HG03060 (cell line): Measurements from ENCODE around the gene RUNX3.
A peak's percentile ranks its signal among the peaks of the same experiment; 100 is the strongest.

Experiments used
- ATAC-seq: cut with Tn5 transposase; IDR thresholded peaks from one replicate; pipeline ENCODE4 v1.9.1; 2021; ENCODE audit warnings: low read depth, moderate number of reproducible peaks; ENCODE audit not compliant: unreplicated experiment

Gene RUNX3

DNA sequence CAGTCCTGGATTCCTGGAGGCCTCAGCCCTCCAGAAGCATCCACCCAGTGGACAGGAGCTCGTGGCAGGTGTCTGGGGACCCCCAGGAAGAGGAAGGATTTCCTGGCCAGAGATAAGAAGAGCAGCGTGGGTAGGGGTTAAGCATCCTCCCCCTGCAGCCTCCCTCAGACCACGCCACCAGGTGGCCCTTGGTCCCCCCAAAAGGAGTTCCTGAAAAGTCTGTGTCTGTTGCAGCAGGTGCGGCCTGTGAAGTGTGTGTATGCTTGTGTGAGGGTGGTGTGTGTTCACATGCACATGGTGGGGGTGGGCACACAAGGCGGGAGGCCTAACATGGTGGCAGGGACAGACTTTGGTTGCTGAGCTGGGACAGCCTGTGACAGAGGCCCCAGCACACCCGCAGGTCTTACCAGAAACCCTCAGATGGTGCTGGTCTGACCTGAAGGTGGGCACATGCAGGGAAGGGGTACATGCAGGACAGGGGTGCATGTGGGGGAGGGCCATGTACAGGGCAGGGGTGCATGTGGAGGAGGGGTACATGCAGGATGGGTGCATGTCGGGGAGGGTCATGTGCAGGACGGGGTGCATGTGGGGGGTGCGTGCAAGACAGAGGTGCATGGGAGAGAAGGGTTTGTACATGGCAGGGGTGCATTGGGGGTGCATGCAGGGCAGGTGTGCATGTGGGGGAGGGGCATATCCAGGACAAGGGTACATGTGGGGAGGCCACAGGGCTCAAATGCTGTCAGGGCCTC lies 18.2 kb upstream of the RUNX3 start:
- ATAC-seq = no peak

DNA sequence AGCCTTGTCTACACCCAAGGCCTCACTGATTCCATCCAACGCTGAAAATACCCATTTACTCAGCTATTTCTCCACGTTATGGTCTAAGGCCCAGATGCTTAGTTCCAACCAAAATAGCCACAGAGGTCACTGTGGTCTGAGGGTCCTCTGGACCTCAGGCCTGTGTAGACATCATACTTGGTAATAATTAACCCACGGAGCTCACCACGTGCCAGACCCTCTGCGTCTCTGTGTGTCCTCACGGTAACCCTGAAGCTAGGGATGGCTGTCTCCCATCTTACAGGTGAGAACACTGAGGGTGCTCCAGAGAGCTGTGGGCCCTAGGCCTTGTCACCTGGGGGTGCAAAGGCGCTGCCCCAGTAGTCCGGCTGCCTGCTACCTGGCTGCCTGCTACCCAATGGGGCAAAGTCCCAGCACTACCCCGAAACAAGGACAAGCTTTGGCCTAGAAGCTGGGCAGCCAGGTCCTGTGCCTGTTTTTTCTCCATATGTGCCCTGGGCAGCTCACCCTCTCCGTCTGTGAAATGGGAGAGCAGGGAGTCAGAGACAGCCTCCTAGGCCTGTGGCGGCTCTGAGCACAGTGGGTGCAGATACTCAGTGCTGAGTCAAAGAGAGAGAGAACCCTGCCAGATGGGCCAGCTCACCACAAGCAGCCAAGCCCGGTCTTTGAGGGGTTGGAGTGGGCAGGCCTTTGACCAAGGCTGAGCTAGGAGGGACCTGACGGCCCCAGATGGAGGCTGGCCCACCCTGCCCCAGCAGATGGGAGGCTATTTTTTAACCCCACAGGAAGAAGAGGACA lies 17.0 kb upstream of the RUNX3 start:
- ATAC-seq = peak; percentile 46

DNA sequence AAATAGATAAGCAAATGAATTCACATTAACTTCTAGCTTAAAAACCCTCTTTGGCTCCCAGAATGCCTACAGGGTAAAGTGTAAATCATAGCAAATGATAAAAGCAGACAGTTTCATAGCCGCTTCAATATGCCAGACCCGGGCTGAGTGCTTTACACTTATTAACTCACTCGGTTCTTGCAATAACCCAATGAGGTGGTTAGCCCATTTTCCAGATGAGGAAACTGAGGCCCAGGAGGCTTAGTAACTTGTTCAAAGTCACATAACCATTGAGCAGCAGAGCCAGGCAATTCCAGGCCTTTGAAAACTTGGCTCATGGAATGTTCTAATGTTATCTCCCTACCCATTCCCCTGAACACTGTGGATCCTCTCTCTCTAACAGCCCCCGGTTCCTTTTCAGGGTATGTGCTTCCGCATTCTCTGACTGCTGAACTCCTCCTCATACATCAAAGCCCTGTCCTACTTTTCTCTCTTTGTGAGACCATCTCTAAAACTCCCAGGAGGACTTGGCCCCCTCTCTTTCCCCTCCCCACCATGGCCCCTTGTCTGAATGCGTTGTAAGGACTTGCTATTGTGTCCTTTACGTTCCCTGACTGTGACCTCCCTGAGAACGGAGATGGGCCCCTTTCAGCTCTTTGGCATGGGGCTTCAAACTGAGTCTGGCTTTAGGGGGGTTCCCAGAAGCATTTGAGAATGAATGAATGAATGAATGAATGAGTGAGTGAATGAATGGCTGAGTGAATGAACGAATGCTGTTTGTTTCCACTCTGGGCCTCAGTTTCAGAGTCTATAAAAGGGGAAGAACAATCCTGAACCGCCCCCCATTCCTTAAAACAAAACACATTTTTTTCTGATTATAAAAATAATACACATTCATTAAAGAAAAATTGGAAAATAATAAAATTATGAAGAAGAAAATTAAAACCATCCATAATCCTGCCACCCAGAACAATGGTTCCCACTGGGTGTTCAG lies 15.6 kb upstream of the RUNX3 start:
- ATAC-seq = no peak

DNA sequence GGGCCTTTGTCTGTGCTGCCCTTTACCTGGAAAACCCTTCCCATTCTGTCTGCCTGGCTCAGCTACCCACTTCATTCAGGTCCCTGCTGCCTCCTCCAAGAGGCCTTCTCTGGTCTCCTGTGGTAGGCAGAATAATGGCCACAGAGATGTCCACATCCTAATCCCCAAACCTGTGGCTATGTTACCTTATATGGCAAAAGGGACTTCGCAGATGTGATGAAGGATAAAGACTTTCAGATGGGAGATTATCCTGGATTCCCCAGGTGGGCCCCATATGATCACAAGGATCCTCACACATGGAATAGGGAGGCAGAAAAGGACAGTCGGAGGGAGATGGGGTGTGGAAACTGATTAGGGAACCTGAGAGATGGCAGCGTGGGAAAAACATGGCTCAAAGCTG lies 14.2 kb upstream of the RUNX3 start:
- no peak for ATAC-seq

DNA sequence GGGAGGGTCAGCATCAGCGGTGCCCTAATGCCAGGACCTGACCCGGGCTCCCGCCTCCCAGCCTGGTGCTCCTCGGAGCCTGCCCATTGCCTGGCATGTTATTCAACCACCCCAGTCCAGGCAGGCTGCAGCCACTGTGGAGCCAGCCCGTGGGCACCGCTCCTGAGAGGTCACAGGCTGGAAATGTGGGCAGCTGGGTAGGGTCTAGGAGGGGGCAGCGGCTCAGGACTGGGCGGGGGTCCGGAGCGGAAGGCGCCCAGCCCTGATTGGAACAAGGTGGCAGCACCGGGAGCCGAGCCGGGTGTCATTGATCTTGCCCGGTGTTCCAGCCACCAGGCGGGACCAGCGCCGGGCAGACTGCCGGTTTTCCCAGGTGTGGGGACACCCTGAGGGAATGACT lies 12.7 kb upstream of the RUNX3 start:
- no peak for ATAC-seq

DNA sequence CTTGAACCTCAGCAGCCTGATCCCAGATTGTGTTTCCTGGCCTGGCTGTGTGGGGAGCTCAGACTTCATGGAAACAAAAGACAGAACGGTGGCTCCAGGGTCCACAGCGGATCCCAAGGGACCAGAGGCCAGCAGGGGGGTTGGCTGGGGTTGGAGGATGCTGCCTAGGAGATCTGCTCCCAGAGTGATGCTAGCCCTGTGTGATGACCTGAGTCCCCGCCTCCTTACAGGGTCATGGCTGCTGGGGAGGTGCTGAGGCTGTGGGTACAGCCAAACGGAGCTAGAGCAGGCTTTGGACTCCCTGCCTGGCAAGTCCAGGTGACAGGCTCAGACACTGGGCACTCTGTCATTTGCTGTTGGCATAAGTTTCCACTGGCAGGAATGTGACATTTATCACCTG lies 11.5 kb upstream of the RUNX3 start:
- ATAC-seq = no peak

DNA sequence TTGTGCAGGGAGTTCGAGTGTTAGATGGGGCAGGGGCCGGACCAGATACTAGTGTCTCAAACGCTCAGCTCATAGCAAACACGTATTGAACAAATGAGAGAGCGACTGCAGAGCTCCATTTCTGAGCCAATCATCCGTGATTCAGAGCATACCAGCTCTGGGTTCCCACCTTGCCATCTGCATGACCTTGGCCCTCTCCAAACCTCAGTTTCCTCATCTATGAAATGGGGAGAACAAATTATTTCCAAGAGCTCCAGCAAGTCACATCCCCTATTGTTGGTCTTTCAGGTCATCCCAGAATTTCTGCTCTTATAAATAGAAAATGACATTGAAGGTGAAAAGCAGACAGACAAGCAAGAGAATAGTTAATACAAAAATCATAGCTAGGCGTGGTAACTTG lies 10.2 kb upstream of the RUNX3 start:
- no peak for ATAC-seq

DNA sequence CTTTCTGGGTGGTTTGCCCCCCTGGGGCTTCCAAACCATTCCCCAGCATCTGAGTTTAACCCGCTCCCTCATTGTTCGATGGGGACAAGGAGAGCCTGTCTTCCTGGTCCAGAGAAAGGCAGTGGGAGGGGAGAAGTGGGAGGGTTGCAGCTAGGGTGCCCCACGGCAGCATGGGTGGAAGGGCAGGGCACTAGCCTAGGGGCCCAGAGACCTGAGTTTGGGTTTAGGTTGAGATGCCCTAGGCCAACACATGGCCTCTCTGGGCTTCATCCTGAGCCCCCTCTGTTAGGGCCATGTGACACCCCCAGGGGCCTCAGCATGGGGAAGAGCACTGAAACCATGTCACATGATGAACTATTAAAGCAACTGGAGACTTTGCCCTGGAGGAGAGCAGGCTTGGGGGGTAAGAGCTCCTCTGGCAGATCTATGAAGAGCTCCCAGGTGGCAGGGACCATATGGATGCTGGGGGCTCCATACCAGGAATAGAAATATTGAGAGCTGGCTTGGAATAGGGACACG lies 9.7 kb upstream of the RUNX3 start:
- no peak for ATAC-seq

DNA sequence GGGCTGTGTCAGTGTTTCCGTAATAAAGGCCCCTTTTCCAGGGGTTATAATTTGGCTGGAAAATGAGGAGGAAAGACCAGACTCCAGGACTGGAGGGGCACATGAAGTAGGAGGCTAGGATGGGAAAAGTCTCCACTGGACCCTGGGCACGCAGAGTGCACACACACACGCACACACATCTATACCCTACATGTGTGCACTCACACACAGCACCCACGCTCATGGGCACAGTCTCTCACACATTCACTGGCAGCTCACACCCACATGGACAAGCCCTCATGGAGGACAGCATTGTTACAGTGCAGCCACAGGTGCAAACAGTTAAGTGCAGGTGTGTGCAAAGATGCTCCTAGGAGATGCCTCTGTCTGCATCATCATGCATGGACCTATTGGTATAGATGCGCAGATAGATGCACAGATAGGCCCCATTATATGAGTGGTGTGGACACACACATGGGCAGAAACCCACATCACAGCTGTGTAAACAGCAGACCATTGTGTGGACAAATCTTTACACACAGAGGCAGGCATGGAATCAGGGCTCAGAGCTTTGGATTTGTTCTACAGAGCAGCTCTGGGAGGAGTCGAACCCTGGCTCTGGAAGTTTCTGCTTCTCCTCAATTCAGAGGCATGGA lies 9.1 kb upstream of the RUNX3 start:
- no peak for ATAC-seq

DNA sequence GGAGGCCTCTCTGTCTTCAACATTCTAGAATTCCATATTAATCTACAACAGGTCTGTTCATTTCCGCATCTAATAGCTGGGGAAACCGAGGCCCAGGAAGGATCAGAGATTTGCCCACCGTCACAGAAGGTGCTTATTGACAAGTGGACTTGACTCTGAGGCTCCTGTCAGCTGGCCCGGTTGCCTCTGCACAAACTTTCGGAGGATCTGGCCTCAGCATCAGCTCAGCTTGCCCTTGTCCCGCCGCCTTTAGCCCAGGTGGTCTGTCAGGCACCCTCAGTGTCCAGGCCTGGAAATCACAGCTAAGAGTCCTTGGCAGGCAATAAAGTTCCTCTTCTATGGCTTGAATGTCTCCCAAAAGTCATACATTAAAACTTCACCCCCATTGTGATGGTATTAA lies 8.2 kb upstream of the RUNX3 start:
- ATAC-seq = no peak

DNA sequence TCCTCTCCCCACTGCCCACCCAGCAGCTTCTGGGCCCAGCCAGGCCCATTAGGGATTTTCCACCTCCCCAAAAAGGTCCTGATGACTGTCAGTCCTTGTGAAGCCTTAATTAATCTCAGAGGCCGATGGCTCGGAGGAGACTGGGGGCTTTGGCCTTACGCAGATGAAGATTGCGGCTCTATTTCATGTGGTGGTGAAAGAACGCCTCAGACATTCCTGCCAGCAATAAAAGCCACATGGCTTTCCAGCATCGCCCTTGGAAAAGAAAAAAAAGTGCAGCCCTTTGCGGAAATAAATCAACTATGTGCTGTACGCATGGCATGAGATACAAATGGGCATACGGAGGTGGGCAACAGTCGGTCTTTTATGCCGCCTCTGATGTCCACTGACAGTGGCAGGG lies 6.6 kb upstream of the RUNX3 start:
- no peak for ATAC-seq

DNA sequence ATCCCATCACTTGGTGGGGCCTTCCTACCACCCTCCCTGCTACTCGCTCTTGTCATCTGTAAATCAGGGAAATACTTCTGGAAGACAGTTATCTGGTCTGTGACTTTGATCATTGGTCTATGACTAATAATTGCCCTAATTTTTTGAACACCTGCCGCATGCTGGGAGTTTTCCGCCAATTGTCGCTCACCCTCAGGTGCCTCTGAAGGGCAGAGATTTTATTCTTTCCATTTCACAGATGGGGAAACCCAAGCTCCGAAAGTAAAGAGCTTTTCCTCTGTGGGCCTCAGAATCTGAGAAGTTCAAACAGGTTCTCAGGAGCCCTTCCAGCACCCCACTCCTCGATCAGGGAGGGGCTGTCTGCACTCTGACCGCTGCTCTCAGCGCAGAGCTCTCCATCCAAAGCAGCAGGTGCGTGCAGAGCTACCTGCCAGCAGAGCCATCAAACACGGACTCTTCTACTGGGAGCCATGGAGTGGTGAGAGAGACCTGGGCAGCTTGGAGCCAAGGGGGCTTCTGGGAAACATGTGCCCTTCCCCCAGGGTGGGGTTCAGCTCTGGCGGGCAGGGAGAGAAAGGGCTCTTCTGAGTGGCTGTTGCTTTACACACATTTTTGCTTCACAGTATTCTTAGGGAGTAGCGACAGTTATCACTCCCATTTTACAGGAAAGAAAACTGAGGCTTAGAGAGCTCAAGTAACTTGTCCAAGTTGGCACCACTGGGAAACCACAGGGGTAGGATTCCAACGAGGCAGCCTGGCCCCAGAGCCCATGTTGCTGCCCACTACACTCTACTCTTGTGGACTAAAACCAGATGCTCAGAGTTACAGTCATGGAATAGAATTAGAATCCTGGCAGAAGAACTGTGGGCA lies 5.8 kb upstream of the RUNX3 start:
- no peak for ATAC-seq

DNA sequence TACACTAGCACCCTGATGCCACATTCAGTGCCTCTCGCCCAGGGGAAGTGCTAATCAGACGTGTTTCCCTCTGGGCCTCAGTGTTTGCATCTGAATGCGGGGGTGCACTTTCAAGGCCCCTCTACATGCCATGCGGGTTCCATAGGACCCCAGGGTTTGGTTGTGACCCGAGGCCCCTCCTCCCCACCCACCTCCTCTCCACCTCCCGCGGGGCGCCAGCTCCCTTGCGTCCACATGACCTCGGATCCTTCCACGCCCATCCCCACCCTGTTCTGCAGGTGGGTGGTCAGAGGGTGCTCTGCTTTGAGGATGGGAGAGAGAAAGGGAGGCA lies 5.1 kb upstream of the RUNX3 start:
- no peak for ATAC-seq

DNA sequence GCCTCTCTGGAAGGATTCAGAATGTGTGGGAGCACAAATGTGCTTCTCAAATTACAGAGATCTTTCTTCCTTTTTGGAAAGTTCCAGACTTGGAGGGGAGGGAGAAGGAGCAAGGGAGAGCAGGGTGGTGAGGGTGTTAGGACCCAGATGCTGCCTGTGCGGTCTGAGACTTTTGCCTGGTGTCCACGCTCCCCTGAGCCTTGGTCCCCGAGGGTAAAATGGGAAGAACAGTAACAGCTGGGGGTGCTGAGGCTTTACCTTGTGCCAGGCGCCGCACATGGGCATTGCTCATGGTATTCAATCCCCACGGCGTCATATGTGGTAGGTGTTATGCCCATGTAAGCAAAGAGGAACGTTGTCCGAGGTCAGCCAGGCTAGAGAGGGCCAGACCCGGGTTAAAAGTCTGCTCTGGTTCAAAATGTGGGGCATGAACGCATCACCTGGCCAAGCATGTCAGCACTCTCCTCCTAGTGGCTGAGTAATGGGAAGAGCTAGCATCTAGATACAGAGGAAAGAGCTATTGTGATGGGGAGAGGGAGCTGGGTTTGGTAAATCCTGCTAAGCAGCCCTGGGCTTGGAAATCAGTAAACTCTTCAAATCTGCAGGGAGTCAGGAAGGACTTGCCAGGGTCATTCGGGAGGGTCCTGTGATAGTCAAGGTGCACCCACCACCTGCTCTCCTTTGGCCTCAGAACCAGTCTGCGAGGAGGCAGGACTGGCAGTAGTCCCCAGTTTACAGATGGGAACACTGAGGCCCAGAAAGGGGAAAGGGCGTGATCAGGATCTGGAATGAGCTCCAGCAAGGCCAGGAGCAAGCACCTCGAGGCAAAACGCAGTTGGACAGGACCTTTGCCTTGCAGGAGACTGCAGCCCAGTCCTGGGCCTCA lies 4.5 kb upstream of the RUNX3 start:
- ATAC-seq = no peak

DNA sequence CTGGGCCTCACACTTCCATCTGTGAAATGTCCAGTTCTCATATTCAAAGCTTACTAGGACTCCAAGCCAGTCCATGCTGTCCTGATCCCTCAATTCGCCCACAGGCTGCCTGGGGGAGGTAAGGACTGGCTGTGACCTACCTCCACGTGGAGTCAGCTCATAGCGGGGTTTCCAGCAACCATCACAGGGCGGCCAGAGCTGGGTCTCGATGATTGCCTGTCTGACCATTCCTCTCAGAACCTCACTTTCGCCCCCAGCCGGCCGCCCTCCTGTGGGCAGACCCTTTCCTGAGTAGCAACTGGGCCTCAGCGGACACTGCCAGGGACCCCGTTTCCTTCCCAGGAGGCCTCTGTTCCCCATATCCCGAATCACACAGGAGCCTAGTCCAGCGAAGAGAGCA lies 3.4 kb upstream of the RUNX3 start:
- no peak for ATAC-seq

DNA sequence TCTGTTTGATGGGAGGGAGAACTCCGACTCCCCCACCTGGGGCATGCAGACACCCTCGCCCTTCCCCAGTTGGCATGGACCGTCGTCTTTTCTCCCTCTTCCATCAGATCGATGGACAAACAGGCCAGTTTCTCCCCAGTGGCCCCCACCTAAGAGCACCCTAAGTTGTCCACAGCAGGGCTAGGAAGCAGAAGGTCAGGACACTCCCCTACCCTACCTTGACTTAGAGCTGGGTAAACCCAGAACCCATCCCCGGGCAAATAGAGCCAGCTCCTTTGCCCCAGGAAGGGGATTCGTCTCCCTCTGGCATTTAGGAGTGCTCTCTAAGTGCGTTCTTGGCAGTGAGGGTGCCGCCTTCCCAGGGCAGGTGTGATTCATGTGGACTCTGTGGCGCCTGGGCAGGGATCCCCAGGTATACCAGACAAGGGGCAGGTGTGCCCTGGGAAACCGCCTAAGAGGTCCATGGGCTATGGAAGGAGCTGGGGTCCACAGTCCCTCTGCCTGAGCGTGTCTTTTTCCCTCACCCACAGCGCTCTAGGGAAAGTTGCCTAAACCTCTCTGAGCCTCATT lies 2.7 kb upstream of the RUNX3 start:
- no peak for ATAC-seq

DNA sequence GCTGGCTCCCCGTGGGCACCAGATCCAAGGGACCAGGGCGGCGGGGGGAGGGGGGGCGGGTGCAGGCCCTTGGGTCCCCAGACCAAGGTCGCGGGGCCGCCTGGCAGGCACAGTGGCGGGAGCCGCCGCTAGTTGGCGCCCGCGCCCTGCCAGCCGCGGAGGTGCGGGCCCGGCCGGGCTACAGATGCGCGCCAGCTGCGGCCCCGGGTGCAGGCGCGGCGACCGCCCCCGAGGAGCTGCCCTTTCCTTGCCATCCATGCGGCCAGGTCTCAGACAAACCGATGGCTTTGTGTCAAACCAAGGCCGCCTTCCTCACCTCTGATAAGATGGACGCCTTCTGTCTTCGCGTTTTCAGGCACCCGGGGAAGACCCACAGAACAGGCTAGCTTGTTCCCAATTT lies 2.2 kb upstream of the RUNX3 start:
- ATAC-seq = no peak
